Trophoblast cell (in vitro differentiated cells and primary cell): ENCODE data around the gene CDCA8. TPM values are rescaled to one million over a fixed set of nuclear protein-coding genes. Genes with fewer than 3 reads are reported as not detected.

Experiments used
- DNase-seq, 2 donors: peaks; one replicate each; pipeline ENCODE4 v3.0.0-alpha.2; 2016
- H2AFZ ChIP-seq: 2 replicates; pipeline ENCODE4 v1.6.1; 2013; ENCODE audit warnings: low read length, moderate library complexity, mild to moderate bottlenecking; ENCODE audit not compliant: insufficient read depth, poor library complexity
- H2AK5ac ChIP-seq: 2 replicates; pipeline ENCODE4 v1.6.1; 2013; ENCODE audit warnings: mild to moderate bottlenecking, low read length
- H2BK120ac ChIP-seq: 2 replicates; pipeline ENCODE4 v1.6.1; 2013; ENCODE audit warnings: low read length, mild to moderate bottlenecking, moderate library complexity; ENCODE audit not compliant: insufficient read depth, poor library complexity
- H2BK12ac ChIP-seq: 2 replicates; pipeline ENCODE4 v1.6.1; 2013; ENCODE audit warnings: mild to moderate bottlenecking, low read length, moderate library complexity
- H2BK5ac ChIP-seq: 2 replicates; pipeline ENCODE4 v1.6.1; 2013; ENCODE audit warnings: low read length, low read depth, moderate library complexity, mild to moderate bottlenecking; ENCODE audit not compliant: poor library complexity
- H3K14ac ChIP-seq: 2 replicates; pipeline ENCODE4 v1.6.1; 2013; ENCODE audit warnings: mild to moderate bottlenecking, low read length
- H3K18ac ChIP-seq: 2 replicates; pipeline ENCODE4 v1.6.1; 2013; ENCODE audit warnings: mild to moderate bottlenecking, low read length
- H3K23ac ChIP-seq: 2 replicates; pipeline ENCODE4 v1.6.1; 2013; ENCODE audit warnings: low read length
- H3K27ac ChIP-seq: 2 replicates; pipeline ENCODE4 v1.5.1; 2013; ENCODE audit warnings: low read depth, mild to moderate bottlenecking, inconsistent platforms, low read length, moderate library complexity
- H3K27me3 ChIP-seq: 2 replicates; pipeline ENCODE4 v1.6.1; 2013; ENCODE audit warnings: inconsistent platforms, mild to moderate bottlenecking, low read length, moderate library complexity; ENCODE audit not compliant: insufficient read depth
- H3K36me3 ChIP-seq, 2 experiments: 1 replicate in 1 of 2; 2 replicates in 1 of 2; pipeline ENCODE4 v1.6.1; 2013; ENCODE audit warnings: low read length in 2 of 2, mild to moderate bottlenecking in 2 of 2, moderate library complexity in 1 of 2; ENCODE audit not compliant: insufficient read depth in 2 of 2, control insufficient read depth in 1 of 2
- H3K4ac ChIP-seq: 2 replicates; pipeline ENCODE4 v1.6.1; 2013; ENCODE audit warnings: low read depth, mild to moderate bottlenecking, low read length, moderate library complexity
- H3K4me1 ChIP-seq, 2 experiments: 1 replicate in 1 of 2; 2 replicates in 1 of 2; pipeline ENCODE4 v1.6.1; 2013; ENCODE audit warnings: low read length in 2 of 2, mild to moderate bottlenecking in 2 of 2, moderate library complexity in 1 of 2; ENCODE audit not compliant: insufficient read depth in 2 of 2, control insufficient read depth in 1 of 2
- H3K4me2 ChIP-seq: 2 replicates; pipeline ENCODE4 v1.6.1; 2013; ENCODE audit warnings: inconsistent platforms, mild to moderate bottlenecking, low read length, moderate library complexity
- H3K4me3 ChIP-seq: 2 replicates; pipeline ENCODE4 v1.5.1; 2013; ENCODE audit warnings: mild to moderate bottlenecking, low read depth, low read length, inconsistent platforms
- H3K79me1 ChIP-seq: one replicate; pipeline ENCODE4 v1.6.1; 2013; ENCODE audit warnings: low read length
- H3K79me2 ChIP-seq: 2 replicates; pipeline ENCODE4 v1.6.1; 2013; ENCODE audit warnings: low read length, mild to moderate bottlenecking; ENCODE audit not compliant: control insufficient read depth, insufficient read depth, poor library complexity
- H3K9ac ChIP-seq: 2 replicates; pipeline ENCODE4 v1.6.1; 2013; ENCODE audit warnings: mild to moderate bottlenecking, low read length
- H3K9me3 ChIP-seq: 2 replicates; pipeline ENCODE4 v1.6.1; 2013; ENCODE audit warnings: low read depth, mild to moderate bottlenecking, control low read depth, inconsistent platforms, low read length; ENCODE audit not compliant: insufficient read depth
- H4K12ac ChIP-seq: 2 replicates; pipeline ENCODE4 v1.6.1; 2013; ENCODE audit warnings: low read depth, mild to moderate bottlenecking, low read length, moderate library complexity
- H4K8ac ChIP-seq: 2 replicates; pipeline ENCODE4 v1.6.1; 2013; ENCODE audit warnings: low read depth, mild to moderate bottlenecking, low read length, moderate library complexity
- H4K91ac ChIP-seq: one replicate; pipeline ENCODE4 v1.6.1; 2013; ENCODE audit warnings: low read depth, mild to moderate bottlenecking, low read length, moderate library complexity
- WGBS: extraction: QIAGEN DNeasy Blood & Tissue Kit; methylation state at CpG from one replicate; pipeline ENCODE4 v1.1.7; 2013; ENCODE audit warnings: missing lambda C conversion rate; ENCODE audit not compliant: insufficient read length, insufficient coverage; ENCODE audit errors: extremely low coverage; 5-methylcytosine and 5-hydroxymethylcytosine counted together
- polyA plus RNA-seq: library from polyadenylated mRNA; stranded (reverse); fragments of 200-250 nt; gene quantifications from 2 replicates; pipeline ENCODE4 v1.2.3, GENCODE V29; 2013

The CDCA8 gene
- 32.7 and 35.1 TPM in 2 replicates for polyA plus RNA-seq

DNA sequence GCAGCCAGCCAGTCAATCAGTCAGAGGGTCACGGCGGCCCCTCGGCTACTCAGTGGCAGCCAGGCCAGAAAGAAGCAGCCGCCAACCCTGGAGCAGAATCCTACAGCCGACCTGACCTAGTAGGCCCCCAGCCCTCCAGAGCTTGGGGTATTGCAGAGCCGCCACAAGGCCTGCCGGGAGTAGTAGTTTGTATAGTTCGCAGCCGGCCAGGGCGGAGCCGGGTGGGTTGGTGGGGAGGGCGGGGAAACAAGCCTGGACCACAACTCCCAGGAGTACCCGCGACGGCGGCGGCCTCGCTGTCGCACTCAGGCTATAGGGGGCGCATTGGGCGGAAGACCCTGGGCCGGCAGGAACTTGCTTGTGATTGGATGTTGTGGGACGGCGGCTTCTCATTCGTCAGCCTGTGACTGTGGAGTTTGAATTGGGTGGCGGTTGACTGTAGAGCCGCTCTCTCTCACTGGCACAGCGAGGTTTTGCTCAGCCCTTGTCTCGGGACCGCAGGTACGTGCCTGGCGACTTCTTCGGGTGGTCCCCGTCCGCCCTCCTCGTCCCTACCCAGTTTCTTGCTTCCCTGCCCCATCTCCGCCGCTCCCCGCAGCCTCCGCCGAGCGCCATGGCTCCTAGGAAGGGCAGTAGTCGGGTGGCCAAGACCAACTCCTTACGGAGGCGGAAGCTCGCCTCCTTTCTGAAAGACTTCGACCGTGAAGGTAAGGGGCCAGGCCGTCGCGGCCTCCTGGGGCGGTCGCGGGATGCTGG lies at the start of gene CDCA8:
CDCA8 (plus strand) TSS at position 439 of the 756 bp plus-strand sequence; CDS start at position 614, 175 bp downstream.
- peak within 1 kb of the TSS; percentile 100 for H3K4me3 ChIP-seq
- H3K79me2 ChIP-seq = peaks cover 10% of the 10 kb centered on the region
- H2BK12ac ChIP-seq = no peak within 1 kb of the TSS
- peak within 1 kb of the TSS; percentile 90 for H3K4me2 ChIP-seq
- peak within 1 kb of the TSS; percentile 59 for H3K14ac ChIP-seq
- H3K27ac ChIP-seq = peak within 1 kb of the TSS; percentile 38
- H2BK120ac ChIP-seq = peak within 1 kb of the TSS; percentile 35
- peaks cover 12 to 15% of the 10 kb centered on the region in 2 experiments for H3K4me1 ChIP-seq
- peak within 1 kb of the TSS; percentile 61 for H4K12ac ChIP-seq
- peak within 1 kb of the TSS; percentile 18 for H2AK5ac ChIP-seq
- no peaks in the 10 kb centered on the region for H3K27me3 ChIP-seq
- H2AFZ ChIP-seq = peak within 1 kb of the TSS; percentile 89
- H2BK5ac ChIP-seq = peak within 1 kb of the TSS; percentile 19
- peak within 1 kb of the TSS; percentile 48 for H3K18ac ChIP-seq
- peak within 1 kb of the TSS; percentile 88 for H4K8ac ChIP-seq
- DNase-seq = peak; percentile 97 to 98
- H3K23ac ChIP-seq = no peak within 1 kb of the TSS
- peaks cover 2 to 16% of the 10 kb centered on the region in 2 experiments for H3K36me3 ChIP-seq
- peak within 1 kb of the TSS; percentile 73 for H4K91ac ChIP-seq
- peak within 1 kb of the TSS; percentile 62 for H3K4ac ChIP-seq
- peak within 1 kb of the TSS; percentile 91 for H3K9ac ChIP-seq
- peaks cover 2% of the 10 kb centered on the region for H3K9me3 ChIP-seq
- no CpG with 5 or more reads among the region's 54 CpGs for WGBS
- H3K79me1 ChIP-seq = peaks cover 8% of the 10 kb centered on the region

DNA sequence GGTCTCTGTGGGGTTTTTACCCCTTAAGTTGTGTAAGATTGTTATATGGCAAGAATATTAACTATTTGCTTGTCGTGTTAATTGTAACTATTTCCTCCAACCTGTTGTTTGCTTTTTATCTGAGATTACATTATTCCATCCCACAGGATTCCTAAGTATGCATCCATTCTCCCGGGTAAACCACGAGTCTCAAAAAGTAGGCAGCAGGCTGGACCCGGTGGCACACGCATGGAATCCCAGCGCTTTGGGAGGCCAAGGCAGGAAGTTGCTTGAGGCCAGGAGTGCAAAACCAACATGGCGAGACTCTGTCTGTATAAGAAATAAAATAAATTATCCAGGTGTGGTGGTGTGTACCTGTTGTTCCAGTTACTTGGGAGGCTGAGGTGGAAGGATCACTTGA lies 45.0 kb upstream of the CDCA8 start:
- H2BK120ac ChIP-seq = no peak overlapping the region
- no peak overlapping the region for H4K8ac ChIP-seq
- no peaks in the 10 kb centered on the region for H3K79me2 ChIP-seq
- H2AFZ ChIP-seq = no peak overlapping the region
- H3K18ac ChIP-seq = no peak overlapping the region
- H4K91ac ChIP-seq = no peak overlapping the region
- DNase-seq = no peak
- no peak overlapping the region for H2BK12ac ChIP-seq
- H3K9me3 ChIP-seq = no peaks in the 10 kb centered on the region
- no peak overlapping the region for H2BK5ac ChIP-seq
- H3K4me1 ChIP-seq = no peaks in the 10 kb centered on the region
- H3K9ac ChIP-seq = no peak overlapping the region
- H3K4me2 ChIP-seq = no peak overlapping the region
- no peak overlapping the region for H3K4ac ChIP-seq
- H3K27me3 ChIP-seq = no peaks in the 10 kb centered on the region
- H3K23ac ChIP-seq = no peak overlapping the region
- no CpG with 5 or more reads among the region's 7 CpGs for WGBS
- H3K4me3 ChIP-seq = no peak overlapping the region
- H3K36me3 ChIP-seq = no peaks in the 10 kb centered on the region
- H3K14ac ChIP-seq = no peak overlapping the region
- H3K27ac ChIP-seq = no peak overlapping the region
- no peaks in the 10 kb centered on the region for H3K79me1 ChIP-seq
- H2AK5ac ChIP-seq = no peak overlapping the region
- no peak overlapping the region for H4K12ac ChIP-seq

DNA sequence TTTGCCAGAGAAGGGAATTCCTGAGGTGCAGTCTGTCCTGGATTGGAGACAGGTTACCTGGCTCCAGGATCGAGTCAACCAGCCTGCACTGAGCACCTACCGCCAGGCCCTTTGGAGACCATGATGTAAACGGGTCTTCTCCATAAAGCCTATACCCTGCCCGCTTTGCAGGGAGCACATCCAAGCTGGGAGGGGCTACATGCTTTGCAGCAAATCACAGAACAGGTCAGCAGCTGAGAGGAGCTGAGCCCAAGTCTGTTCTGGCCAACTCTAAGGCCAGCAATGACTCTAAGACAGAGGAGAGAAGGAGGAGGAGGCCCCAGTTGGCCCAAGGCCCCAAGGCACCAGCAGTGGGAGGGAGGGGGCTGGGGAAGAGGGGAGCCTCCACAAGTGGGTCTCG lies 42.1 kb upstream of the CDCA8 start:
- Histone ChIP-seq H2BK12ac (no peak overlapping the region), H4K12ac (no peak overlapping the region), H3K36me3 (no peaks in the 10 kb centered on the region), H3K79me2 (no peaks in the 10 kb centered on the region), H3K4me2 (no peak overlapping the region), H2BK5ac (no peak overlapping the region), H3K14ac (no peak overlapping the region), H3K9ac (no peak overlapping the region), H2BK120ac (no peak overlapping the region), H3K4me3 (no peak overlapping the region), H3K23ac (no peak overlapping the region), H3K4ac (no peak overlapping the region), H3K27ac (no peak overlapping the region), H3K18ac (no peak overlapping the region), H3K9me3 (no peaks in the 10 kb centered on the region), H3K27me3 (no peaks in the 10 kb centered on the region), H3K4me1 (no peaks in the 10 kb centered on the region), H4K91ac (no peak overlapping the region), H2AK5ac (no peak overlapping the region), H4K8ac (no peak overlapping the region), H3K79me1 (no peaks in the 10 kb centered on the region), H2AFZ (no peak overlapping the region)
- no CpG with 5 or more reads among the region's 5 CpGs for WGBS
- no peak for DNase-seq

GRCh38 chr1:37650721-37651120 lies 41.6 kb upstream of the CDCA8 start:
- no peaks in the 10 kb centered on the region for H3K4me1 ChIP-seq
- H2BK120ac ChIP-seq = no peak overlapping the region
- no peak overlapping the region for H2BK5ac ChIP-seq
- H3K9me3 ChIP-seq = no peaks in the 10 kb centered on the region
- H3K36me3 ChIP-seq = no peaks in the 10 kb centered on the region
- H3K14ac ChIP-seq = no peak overlapping the region
- no peaks in the 10 kb centered on the region for H3K79me2 ChIP-seq
- no peak overlapping the region for H3K4me3 ChIP-seq
- no peak overlapping the region for H3K23ac ChIP-seq
- no peak overlapping the region for H4K8ac ChIP-seq
- no peak overlapping the region for H2AK5ac ChIP-seq
- H2AFZ ChIP-seq = no peak overlapping the region
- no peak for DNase-seq
- no peak overlapping the region for H3K27ac ChIP-seq
- H3K18ac ChIP-seq = no peak overlapping the region
- whole genome bisulfite sequencing = no CpG with 5 or more reads among the region's 5 CpGs
- no peaks in the 10 kb centered on the region for H3K27me3 ChIP-seq
- H4K91ac ChIP-seq = no peak overlapping the region
- no peak overlapping the region for H3K4me2 ChIP-seq
- no peak overlapping the region for H3K9ac ChIP-seq
- H3K4ac ChIP-seq = no peak overlapping the region
- no peak overlapping the region for H2BK12ac ChIP-seq
- no peak overlapping the region for H4K12ac ChIP-seq
- H3K79me1 ChIP-seq = no peaks in the 10 kb centered on the region
